HG02678 (cell line): ENCODE data around the gene JARID2.

Experiments used
- ATAC-seq: cut with Tn5 transposase; IDR thresholded peaks from one replicate; pipeline ENCODE4 v1.9.1; 2021; ENCODE audit warnings: mild to moderate bottlenecking, moderate library complexity; ENCODE audit not compliant: unreplicated experiment

JARID2 gene

DNA sequence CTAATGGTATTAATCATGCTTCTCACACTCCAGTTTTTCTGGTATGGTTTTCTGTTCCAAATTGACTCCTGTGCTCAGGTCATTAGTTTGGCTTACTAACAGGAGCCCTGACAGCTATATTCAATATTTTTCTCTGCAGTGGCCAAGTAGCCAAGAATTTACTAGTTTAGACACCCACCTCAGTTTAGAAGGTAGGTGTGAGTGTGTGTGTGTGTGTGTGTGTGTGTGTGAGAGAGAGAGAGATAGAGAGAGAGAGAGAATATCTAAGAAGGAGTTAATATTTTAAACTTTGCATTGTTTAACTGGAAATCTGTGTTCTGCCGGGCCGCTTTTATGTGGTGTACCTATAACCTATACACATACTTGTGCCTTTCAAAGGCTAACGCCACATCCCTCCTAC, 18.5 kb downstream of the JARID2 start:
- ATAC-seq: no peak

DNA sequence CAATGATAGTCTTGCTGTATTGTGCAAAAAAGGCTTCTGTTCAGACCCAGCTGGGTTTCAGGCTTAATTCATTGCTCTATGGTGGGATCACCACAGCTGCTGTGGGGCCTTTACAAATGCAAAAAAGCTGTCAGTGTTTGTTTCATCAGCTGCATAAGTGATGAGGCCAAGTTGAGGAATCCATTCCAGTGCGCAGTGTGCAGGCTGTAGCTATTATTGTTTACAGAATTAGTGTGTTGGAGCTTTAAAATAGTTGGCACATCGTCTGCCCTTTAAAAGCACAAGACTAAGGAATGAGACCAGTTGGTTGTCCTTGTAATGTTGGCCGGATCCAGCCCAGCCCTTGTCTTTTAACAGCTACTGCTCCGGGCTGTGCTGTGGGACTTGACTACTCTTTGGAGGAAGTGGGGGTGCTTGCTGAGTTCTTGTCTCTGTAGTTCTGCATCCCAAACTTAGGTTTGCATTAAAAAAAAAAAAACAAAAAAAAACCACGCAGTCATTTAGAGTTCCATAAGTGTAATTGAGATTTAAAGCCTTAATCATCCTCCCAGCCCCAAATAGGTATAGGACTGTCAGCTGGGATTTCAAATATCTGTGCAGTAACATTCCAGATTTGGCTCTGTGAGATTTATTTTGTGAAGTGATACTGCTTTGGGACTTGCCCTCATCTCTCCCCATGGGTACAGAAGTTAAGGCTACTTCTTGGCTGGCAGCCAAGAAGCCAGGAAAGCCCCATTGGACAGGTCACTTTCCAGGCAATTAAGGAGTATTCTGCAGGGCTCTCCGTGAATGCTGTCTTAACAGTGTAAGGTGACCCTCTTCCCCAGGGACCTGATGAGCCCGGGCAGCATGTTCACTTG, 19.3 kb downstream of the JARID2 start:
- ATAC-seq: no peak

DNA sequence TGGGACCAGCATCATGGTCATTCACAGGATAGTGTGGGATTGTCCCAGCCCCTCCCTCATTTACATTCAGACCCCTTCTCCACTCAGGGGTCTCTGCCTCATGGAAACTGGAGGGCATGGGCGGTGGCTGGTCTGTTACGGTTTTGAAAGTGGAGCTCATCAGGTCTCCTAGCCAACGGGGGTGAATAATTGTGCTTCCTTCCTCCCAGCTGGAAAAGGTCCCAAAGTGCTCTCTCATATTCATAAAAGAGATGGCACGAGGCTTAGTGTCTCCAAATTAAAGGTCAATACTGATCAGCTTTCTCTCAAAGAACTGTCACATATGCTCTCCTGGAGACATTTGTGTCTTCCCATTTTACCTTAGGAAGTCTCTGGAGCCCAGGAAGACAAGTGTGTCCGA, 19.9 kb downstream of the JARID2 start:
- ATAC-seq: no peak

DNA sequence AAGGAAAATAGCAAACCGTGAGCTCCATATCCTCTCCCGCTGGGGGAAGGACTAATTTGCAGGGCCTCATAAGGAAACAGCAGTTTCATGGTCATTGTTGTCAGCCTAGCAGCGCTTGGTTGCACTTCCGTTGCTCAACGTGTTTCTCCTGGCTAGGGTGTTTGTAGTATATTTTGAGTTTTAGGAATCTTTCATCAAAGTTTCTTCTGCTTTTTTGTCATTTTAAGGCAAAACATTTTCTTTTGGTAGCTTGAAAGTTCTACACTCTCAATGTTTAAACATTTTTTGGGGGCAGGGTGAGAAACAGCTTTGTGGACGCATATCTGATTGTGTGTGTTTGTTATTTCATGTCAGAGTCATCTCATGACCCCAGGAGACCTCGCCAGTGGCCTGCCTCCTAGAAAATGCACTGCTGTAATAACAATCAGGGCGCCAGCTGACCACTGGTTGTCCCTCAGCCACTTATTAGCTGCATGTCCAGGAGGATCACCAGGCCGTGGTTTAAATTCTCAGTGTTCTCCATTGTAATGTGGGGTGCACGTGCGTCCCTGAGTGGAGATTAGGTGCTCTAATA, 20.6 kb downstream of the JARID2 start:
- peak; percentile 46 for ATAC-seq

DNA sequence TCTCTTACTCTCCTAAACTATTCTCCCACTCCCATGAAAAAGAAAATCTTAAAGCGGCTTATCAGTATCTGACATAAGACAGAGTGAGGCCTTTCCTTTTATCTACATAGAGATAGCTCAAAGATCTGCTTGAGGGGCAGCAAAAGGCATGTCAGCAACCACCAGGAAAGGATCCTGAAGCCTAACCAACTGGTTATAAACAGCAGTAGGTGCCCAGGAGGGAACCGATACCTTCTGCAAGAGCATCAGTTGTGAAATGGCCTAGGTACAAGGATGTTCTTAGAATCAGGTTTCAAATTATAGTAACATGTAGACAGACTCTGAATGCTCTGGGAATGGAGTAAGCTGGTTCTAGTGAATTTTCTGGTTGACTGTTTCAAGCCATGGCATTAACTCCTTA, 21.4 kb downstream of the JARID2 start:
- no peak for ATAC-seq

DNA sequence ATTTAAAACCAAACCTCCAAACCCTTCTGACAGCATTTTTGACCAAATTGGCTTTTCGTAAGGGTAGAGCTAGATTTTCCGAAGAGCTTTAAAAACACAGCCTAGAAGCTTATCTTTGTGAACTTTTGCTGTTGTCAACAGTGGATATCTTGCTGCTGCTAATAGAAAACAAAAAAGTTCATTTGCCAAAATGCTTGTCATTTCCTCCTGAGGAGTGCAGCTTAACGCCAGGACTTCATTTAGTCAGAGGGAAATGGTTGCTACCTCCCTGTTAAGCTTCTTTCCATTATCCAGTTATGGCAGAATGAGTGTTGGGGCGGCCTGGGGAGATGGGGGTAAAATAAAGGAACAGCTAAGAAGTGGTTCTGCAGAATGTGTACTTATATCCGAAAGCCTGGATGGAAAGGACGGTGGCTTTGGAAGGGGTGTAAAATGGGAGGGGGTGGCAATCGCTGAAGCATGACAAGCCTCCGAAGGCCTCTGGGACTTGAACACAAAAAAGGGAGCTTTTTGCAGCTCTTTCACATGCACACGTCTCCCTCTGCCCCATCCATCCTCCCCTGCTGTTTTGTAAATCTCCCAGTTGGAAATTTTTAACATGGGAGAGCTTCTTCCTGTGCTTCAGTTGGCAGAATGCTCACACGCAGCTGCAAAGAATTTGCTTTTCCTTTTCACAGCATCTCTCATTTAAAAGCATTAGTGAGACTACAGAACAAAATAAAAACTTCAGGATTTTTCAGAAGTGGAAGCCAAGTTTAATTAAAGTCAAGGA, 22.5 kb downstream of the JARID2 start:
- ATAC-seq: no peak

DNA sequence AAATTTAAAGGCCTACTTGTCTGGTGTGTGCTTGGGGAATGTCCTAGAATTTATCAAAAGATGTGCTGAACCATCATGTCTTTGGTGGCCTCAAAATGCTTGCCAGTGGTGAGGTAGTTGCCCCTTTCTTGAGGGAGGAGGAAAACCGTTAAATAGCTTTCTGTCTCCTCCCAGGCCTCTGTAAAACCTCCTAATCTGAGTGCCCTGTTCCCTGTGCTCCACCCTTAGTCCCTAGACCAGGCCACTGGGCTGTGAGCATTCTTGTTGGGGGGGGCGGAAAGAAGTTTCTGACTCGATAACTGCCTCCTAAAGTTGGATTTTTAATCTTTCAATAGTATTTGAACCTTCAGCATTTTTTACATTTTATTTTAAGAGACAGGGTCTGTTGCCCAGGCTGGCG, 23.1 kb downstream of the JARID2 start:
- ATAC-seq: no peak

DNA sequence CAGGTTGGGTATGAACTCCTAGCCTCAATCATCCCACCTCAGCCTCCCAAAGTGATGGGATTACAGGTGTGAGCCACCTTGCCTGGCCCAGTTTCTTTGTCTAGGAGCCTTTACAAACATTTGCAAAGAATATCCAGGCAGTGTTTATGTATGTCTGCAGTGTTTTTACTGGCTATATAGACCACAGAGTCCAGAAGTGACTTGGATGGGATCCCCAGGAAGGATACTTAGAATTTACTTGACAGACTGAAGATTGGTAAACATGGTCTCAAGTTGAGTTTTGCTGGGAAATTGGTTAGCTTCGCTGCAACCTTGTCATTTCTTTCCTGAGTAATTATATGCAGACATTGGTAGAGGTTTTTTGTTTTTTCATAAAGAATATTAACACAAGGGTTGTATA, 23.8 kb downstream of the JARID2 start:
- ATAC-seq: no peak

DNA sequence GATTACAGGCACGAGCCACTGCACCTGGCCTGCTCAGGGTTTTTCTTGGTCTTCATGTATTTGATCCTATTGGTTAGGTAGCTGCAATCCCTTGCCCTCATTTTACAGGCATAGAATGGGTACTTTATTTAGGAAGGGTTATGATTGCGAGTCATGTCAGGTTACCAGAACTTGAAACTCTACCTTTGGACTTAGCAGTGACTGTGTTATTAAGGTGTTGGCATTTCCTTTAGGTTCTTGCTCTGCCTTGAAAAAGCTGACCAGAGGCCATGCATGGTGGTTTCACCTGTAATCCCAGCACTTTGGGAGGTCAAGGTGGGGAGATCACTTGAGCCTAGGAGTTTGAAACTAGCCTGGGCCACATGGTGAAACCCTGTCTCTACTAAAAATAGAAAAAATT, 24.5 kb downstream of the JARID2 start:
- ATAC-seq: no peak

DNA sequence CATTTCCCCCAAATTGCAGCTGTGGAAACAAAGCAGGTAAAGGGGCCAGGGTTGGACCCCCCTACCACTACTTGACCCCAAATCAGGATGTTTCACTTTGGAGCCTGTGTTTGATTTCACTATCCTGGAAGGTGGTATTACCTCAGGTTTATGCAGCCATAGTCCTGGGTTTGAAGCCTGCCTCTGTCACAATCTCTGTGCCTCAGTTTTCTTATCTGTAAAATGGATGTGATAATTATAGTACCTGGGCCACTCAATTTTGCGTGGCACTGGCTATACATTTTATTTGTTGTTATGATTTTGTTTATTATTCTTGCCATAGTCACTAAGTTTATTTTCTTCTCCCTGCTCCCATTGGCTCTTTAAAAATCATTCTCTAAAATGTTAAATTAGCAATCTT, 26.7 kb downstream of the JARID2 start:
- no peak for ATAC-seq

DNA sequence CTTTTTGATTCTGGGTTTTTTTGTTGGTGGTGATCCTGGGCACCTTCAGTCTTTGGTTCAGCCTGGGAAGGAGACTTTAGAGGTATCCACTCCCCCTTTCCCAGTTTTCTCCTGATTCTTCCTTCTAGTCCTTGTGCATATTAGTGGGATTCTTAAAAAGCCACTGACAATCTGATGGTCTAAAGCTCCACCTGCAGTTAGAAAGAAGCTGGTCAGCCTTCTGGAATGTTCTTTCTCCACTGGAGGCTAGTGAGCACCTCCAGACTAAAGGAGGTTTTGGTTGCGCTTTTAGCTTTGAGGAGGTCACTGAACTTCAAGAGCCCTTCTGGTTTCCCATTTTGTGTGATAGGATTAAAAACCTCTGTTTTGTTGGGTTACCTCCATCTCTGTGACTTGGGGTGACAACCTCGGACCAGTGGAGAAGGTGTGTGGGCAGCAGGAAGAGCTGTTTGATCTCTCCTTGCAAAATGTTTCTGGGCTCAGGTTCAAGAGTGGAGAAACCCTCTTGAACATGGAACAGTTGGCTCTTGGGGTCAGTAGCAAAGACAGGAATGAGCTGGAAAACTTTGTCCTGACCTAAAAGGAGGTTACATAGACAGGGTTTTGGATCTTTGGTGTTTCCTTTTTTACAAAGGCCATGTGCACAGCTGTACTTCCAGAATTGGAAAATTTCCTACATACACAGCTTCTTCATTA, 29.0 kb downstream of the JARID2 start:
- no peak for ATAC-seq

DNA sequence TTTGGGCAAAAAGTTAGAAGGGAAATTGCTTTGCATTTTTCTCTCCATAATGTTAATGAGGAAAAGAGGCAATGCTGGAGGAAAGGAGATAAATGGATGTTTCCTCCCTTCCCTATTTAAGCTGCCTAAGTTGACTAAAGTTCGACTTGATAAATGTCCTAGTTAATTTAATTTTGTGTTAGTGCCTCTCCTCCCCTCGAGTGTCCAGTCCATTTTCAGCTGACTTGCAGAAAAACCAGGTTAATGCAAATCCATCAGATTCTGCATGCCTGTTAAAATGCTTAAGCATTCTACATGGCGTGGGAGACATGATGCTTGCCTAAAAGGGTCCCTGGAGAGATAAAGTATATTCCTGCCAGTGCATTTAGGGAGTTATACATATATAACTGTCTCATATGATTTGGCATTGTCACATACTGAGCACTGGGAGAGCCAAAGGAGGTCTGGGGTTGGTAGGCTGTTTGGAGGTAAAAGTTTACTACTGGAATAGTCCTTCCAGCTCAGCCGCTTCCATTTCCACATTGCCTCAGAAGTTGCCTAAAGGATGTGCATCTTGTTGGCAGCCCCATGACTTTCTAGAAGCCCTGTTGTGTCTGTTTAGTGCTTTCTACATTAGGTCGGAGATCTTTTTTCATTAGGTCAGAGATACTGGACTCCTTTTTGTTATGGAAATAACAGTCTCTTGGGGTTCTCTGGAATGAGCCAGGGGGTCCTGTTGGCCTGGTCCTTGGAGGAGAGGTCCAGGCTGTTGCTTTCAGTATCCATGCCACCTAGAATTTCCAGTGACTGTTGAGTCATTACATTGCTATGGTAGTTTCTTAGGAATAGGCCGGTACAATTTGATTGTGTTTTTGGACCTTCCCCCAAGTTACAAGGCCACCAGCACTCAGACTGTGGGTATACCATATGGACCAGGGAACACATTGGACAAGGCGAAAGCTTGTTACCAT, 30.4 kb downstream of the JARID2 start:
- no peak for ATAC-seq

DNA sequence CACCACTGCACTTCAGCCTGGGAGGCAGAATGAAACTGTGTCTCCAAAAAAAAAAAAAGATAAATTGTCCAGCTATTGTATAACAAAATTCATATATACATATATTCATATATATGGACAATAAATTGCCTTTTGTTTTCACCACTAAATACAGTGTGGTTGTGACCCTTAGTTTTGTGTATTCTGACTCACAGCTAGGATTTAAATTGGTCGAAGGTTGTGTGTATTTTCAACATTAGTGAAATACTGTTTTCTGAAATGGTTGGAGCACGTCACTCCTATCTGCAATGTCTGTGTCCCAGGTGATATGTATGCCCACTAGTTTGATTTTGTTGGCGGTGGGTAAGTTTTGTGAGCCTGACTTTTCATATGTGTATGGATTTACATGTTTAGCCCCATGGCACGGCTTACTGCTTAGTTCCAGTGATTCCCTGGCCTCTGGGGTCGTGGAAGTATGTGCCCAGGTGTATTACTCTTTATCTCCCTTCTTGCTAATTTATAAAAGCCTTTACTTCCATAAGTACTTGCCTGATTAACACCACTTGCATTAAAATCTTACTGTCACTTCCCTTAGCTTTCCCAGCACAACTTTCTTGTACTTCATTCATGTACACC, 33.3 kb downstream of the JARID2 start:
- ATAC-seq: no peak

DNA sequence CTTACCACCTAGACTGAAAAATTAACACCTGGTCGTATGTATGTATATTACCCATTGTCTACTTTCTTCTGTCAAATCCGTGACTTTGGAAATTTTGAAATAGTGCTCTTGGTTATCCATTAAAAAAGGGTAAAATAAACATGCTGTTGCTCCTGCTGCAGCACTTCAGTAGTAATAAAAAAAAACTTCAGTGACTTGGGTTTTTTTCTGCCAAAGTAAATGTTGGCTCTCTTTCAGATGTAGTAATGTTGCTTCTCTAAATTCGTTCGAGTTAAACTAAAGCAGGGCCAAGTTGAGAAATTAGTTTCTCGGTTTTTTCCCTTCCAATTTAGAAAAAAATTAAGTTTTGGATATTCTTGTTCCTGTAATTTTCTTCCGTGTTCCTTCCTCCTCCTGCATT, 34.2 kb downstream of the JARID2 start:
- no peak for ATAC-seq

DNA sequence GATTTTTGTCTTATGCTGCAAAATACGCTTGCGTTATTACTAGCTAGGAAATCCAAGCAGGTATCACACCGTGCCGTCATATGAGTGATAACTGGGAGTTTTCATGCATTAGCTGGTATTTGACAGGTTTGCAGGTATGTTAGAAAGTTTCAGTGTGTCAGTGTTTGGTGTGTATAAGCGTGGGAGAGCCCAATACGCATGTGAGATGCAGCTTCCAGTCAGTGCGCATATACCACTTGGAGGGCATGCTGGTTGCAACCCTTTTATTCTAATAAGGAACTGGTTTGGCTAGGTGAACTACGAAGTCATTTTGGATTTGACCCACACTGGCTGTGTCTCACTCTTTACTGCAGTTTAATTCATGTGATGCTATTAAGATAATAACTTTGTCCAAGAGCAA, 35.1 kb downstream of the JARID2 start:
- no peak for ATAC-seq

DNA sequence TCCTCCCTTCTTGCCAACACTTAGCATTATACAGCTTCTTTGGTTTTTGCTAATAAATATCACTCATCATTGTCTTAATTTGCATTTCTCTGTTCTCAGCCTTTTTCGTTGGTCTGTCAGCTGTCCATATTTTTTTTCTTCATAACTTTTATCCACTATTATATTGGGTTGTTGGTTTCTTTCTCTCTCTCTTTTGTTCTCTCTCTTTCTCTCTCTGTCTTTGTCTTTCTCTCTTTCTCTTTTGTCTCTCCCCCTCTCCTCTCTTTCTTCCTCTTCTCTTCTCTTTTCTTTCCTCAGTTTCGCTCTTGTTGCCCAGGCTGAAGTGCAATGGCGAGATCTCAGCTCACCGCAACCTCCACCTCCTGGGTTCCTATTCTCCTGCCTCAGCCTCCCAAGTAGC, 36.5 kb downstream of the JARID2 start:
- ATAC-seq: no peak

DNA sequence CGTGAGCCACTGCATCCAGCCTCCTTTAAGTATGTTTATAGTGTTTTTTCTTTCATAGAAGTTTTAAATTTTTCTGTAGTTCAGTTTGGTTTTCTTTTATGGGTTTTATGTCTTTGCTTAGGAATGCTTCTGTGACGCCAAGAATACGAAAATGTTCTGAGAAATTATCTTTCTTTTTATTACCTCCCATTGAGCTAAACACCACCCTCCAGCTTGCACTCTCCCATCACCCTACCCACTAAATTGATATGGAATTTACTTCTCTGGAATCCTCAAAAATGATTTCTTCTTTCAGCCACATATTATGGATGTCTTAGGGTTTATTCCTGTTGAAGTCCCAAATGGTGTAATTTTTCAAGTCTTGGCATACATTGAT, 38.1 kb downstream of the JARID2 start:
- ATAC-seq: no peak

DNA sequence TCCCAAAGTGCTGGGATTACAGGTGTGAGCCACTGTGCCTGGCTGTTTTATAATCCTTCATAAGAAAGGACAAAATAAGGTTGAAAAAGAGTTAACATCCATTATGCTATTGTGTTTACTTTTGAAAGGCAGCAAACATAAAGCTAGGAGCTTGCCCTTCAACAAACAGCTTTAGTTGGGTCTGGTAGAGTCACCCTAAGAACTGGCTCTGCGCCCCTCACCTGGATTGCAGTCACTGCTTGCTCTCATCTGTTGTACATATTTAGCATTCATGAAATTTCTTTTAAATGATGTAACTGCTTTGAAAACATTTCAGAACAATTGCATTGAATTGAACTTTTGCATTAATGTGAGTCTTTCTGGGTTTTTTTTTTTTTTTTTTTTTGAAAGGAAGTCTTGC, 38.9 kb downstream of the JARID2 start:
- ATAC-seq: no peak

DNA sequence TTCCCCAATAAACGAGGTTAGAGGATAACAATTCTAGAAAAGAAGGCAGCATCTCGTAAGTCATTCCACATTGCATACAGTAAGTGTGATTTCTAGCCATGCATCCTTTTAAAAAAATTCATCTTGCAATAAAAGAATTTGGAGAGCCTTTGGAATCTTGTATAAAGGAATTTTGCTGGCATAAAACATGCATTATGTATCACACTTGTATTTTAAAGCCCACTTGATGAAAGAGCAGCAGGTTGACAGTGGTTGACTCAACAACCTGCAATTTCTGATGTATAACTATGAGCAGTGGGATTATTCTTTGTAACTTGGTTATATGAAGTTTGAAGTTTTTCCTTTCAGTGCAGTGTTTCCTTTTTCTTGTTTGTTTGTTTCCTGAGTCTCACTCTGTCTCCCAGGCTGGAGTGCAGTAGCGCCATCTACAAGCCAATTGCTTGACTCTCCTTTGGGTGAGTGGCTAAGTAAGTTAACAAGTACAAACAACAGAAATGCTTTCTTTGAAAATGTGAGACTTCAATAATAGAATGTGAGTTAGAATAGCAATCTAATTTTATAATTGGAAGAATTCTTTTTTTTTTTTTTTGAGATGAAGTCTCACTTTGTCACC, 39.9 kb downstream of the JARID2 start:
- no peak for ATAC-seq
